GM12878 (cell line): ENCODE measurements around the gene ZDHHC11. TPM values are rescaled to one million over a fixed set of nuclear protein-coding genes. Genes with fewer than 3 reads are reported as not detected.

Experiments used
- ATAC-seq: fragments of 200-7000 bp; cut with Tn5 transposase; 3 replicates; pipeline ENCODE4 v1.9.1; 2020; ENCODE audit warnings: mild to moderate bottlenecking, moderate library complexity
- BruUV-seq: library from RNA; stranded (reverse); fragments of 400-500 nt; replicated peaks from 2 replicates; lab custom pipeline; 2021; lab: Mats Ljungman, UMichigan
- CTCF ChIA-PET: fragments of 300-600 bp; sonication (Branson Sonifier 250); formaldehyde crosslinking; extraction: SDS; loops from one replicate; lab custom pipeline; 2021; ENCODE audit warnings: inconsistent platforms; lab: Yijun Ruan, JAX
- POLR2A ChIA-PET: fragments of 350-600 bp; formaldehyde crosslinking; extraction: SDS; loops from one replicate; lab custom pipeline; 2021; ENCODE audit warnings: inconsistent platforms; lab: Charles Lee
- RAD21 ChIA-PET: fragments of 300-600 bp; sonication (Branson Sonifier 250); formaldehyde crosslinking; loops from one replicate; lab custom pipeline; 2023; ENCODE audit warnings: antibody characterized with exemption; ENCODE audit not compliant: unreplicated experiment; lab: Charles Lee
- SMC1A ChIA-PET: fragments of 300-600 bp; sonication (Branson Sonifier 250); formaldehyde crosslinking; loops from one replicate; lab custom pipeline; 2023; ENCODE audit not compliant: unreplicated experiment, uncharacterized antibody; lab: Charles Lee
- DNase-seq: peaks from one replicate; pipeline ENCODE4 v3.0.0-alpha.2; 2011; ENCODE audit warnings: low read depth, low spot score
- FAIRE-seq: peaks from 3 replicates; lab custom pipeline; 2011; peaks lifted over from hg19 to GRCh38; lab: Jason Lieb, UNC
- H2AFZ ChIP-seq: 2 replicates; pipeline ENCODE4 v1.6.0; 2011; ENCODE audit warnings: low read depth, low read length, control low read depth; ENCODE audit not compliant: control insufficient read depth
- H3K27ac ChIP-seq: 2 replicates; pipeline ENCODE4 v1.5.1; 2011; ENCODE audit warnings: control low read depth; ENCODE audit not compliant: control insufficient read depth, insufficient read depth
- H3K27me3 ChIP-seq, 2 experiments: replicated peaks in 1 of 2; 2 replicates each; pipeline versions ENCODE4 v1.6.0 to v1.6.1; 2011; ENCODE audit warnings: low read length in 1 of 2; ENCODE audit not compliant: control insufficient read depth in 2 of 2, insufficient read depth in 2 of 2
- H3K36me3 ChIP-seq, 2 experiments: 2 replicates each; pipeline ENCODE4 v1.5.1; 2011; ENCODE audit warnings: low read length in 1 of 2; ENCODE audit not compliant: control insufficient read depth in 2 of 2, insufficient read depth in 2 of 2
- H3K4me1 ChIP-seq: 2 replicates; pipeline ENCODE4 v1.6.1; 2011; ENCODE audit warnings: mild to moderate bottlenecking, low read length, moderate library complexity, mixed read lengths; ENCODE audit not compliant: control insufficient read depth, insufficient read depth
- H3K4me2 ChIP-seq: 2 replicates; pipeline ENCODE4 v1.6.0; 2011; ENCODE audit warnings: control low read depth; ENCODE audit not compliant: control insufficient read depth, insufficient read depth
- H3K4me3 ChIP-seq: fragments of 200-600 bp; sonication (generic); 2 replicates; pipeline ENCODE4 v1.5.1; 2016
- H3K79me2 ChIP-seq: 2 replicates; pipeline ENCODE4 v1.6.0; 2011; ENCODE audit warnings: low read length; ENCODE audit not compliant: control insufficient read depth, insufficient read depth
- H3K9ac ChIP-seq: 2 replicates; pipeline ENCODE4 v1.8.0; 2011; ENCODE audit warnings: low read length, control low read depth, mixed read lengths; ENCODE audit not compliant: control insufficient read depth, insufficient read depth
- H3K9me3 ChIP-seq: replicated peaks from 3 replicates; pipeline ENCODE4 v1.5.1; 2011; ENCODE audit warnings: mild to moderate bottlenecking, low read length; ENCODE audit not compliant: control insufficient read depth, insufficient read depth
- H4K20me1 ChIP-seq: 2 replicates; pipeline ENCODE4 v1.6.0; 2011; ENCODE audit not compliant: control insufficient read depth, insufficient read depth
- CHD2 ChIP-seq: IDR thresholded peaks from 2 replicates; pipeline ENCODE4 v1.6.1; 2011; ENCODE audit warnings: low read depth, low read length, improper control_type of control experiment, borderline replicate concordance
- E2F4 ChIP-seq: IDR thresholded peaks from 2 replicates; pipeline ENCODE4 v1.6.1; 2012; ENCODE audit warnings: low read depth, low read length, improper control_type of control experiment
- NRF1 ChIP-seq: conservative IDR thresholded peaks from 2 replicates; pipeline ENCODE4 v1.6.1; 2011; ENCODE audit warnings: mild to moderate bottlenecking, low read depth, low read length, improper control_type of control experiment
- POLR2A ChIP-seq: IDR thresholded peaks from 2 replicates; pipeline ENCODE4 v1.6.1; 2011; ENCODE audit warnings: low read depth, mild to moderate bottlenecking, low read length
- SMAD1 ChIP-seq: fragments of 450-650 bp; IDR thresholded peaks from 2 replicates; pipeline ENCODE4 v1.6.1; 2018; ENCODE audit warnings: mild to moderate bottlenecking, low read depth; ENCODE audit not compliant: partially characterized antibody
- ZNF622 ChIP-seq: fragments of 450-650 bp; IDR thresholded peaks from 2 replicates; pipeline ENCODE4 v1.6.1; 2017; ENCODE audit warnings: mild to moderate bottlenecking, inconsistent platforms
- ZZZ3 ChIP-seq: IDR thresholded peaks from 2 replicates; pipeline ENCODE4 v1.6.1; 2011; ENCODE audit warnings: low read depth; ENCODE audit not compliant: control insufficient read depth, insufficient read length
- WGBS: methylation state at CpG from one replicate; pipeline ENCODE4 v1.1.6; 2016; ENCODE audit warnings: low lambda C conversion rate; ENCODE audit not compliant: insufficient replicate concordance, insufficient coverage; ENCODE audit errors: missing lambda C conversion rate; 5-methylcytosine and 5-hydroxymethylcytosine counted together
- in situ Hi-C: fragments of 300-500 bp; cut with MboI; formaldehyde crosslinking; loops from 9 replicates; pipeline ENCODE4 v1.14.3; 2018; ENCODE audit warnings: mixed read lengths
- intact Hi-C: fragments of 100-400 bp; cut with micrococcal nuclease; formaldehyde crosslinking; loops from one replicate; pipeline ENCODE4 v1.14.2; 2022; ENCODE audit not compliant: unreplicated experiment
- polyA plus RNA-seq, 11 experiments: library from polyadenylated mRNA; depleted of rRNA in 4 of 11; unstranded in 6 of 11; stranded (reverse) in 5 of 11; fragments of >200 nt; fragmentation: Nextera tagmentation in 4 of 11; fragmentation: Illumina TruSeq in 1 of 11; extraction: Ambion mirVana in 4 of 11; extraction: Trizol in 1 of 11; gene quantifications; 1 replicate in 1 of 11; 2 replicates in 10 of 11; pipeline versions ENCODE4 v1.2.1 to v1.2.3, GENCODE V29; 2011 to 2016; ENCODE audit warnings: inconsistent platforms in 2 of 11, missing spikeins in 2 of 11, low read depth in 1 of 11
- total RNA-seq, 4 experiments: library from RNA; depleted of rRNA in 3 of 4; stranded (reverse); fragments of >200 nt in 3 of 4; fragmentation: Illumina TruSeq in 1 of 4; extraction: Trizol in 1 of 4; gene quantifications; 2 replicates each; pipeline versions ENCODE4 v1.2.1 to v1.2.3, GENCODE V29; 2013 to 2021
- TF ChIP-seq, protein P1 (sequence below): fragments of 450-650 bp; IDR thresholded peaks from 2 replicates; pipeline ENCODE4 v1.6.1; 2018; ENCODE audit warnings: mild to moderate bottlenecking, low read depth, moderate library complexity; ENCODE audit not compliant: partially characterized antibody
- TF ChIP-seq, protein P2 (sequence below): fragments of 450-650 bp; IDR thresholded peaks from 2 replicates; pipeline ENCODE4 v1.6.1; 2016; ENCODE audit warnings: mild to moderate bottlenecking, moderate library complexity, borderline replicate concordance

The ZDHHC11 gene
- total and polyA plus RNA-seq, 10 of the 15 experiments (the other 5 are each of a cell fraction or from before 2014, with no cell fraction given), result 0.04 to 1.4 (median 0.30) TPM

DNA sequence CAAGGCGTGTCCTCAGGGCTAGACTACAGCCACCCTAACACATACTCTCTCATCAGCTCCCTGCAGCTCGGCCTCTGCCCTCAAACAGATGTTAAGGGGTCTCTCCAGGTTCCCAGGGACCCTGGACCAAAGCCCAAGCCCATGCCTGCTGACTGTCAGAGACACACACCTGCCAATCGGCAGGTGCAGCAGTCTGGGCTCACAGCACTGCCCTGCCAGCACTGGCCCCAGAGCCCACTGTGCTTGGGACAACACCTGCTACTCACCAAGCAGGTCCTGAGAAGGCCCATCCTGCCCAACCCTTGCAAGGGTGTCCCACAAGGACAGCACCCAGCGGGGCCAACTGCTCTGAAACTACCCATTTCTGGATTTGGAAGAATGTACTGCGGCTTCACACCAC, 20.2 kb upstream of the ZDHHC11 start:
- BruUV-seq, result no TSS peak
- H3K27me3 ChIP-seq, result no peaks in the 10 kb centered on the region
- FAIRE-seq, result no peak
- DNase-seq, result no peak
- intact Hi-C loops, result no loop called here
- H3K4me2 ChIP-seq, result no peak overlapping the region
- no peak overlapping the region for H3K27ac ChIP-seq
- peaks cover 29 to 39% of the 10 kb centered on the region in 2 experiments for H3K36me3 ChIP-seq
- no peak overlapping the region for H3K4me3 ChIP-seq
- no peak for ATAC-seq
- 0 out of 2 replicates have a peak, but pooled peaks cover 3% of the 10 kb centered on the region for H4K20me1 ChIP-seq
- H3K9me3 ChIP-seq, result no peaks in the 10 kb centered on the region
- no peak overlapping the region for H3K9ac ChIP-seq
- no peaks in the 10 kb centered on the region for H3K4me1 ChIP-seq
- WGBS, result 97% methylated on average over 5 of the region's 5 CpGs
- CTCF ChIA-PET, result no interaction called here
- SMC1A ChIA-PET, result no interaction called here
- in situ Hi-C loops, result no loop called here
- no peak for TF ChIP-seq ZNF622
- no peak for TF ChIP-seq SMAD1
- TF ChIP-seq, protein P1, sequence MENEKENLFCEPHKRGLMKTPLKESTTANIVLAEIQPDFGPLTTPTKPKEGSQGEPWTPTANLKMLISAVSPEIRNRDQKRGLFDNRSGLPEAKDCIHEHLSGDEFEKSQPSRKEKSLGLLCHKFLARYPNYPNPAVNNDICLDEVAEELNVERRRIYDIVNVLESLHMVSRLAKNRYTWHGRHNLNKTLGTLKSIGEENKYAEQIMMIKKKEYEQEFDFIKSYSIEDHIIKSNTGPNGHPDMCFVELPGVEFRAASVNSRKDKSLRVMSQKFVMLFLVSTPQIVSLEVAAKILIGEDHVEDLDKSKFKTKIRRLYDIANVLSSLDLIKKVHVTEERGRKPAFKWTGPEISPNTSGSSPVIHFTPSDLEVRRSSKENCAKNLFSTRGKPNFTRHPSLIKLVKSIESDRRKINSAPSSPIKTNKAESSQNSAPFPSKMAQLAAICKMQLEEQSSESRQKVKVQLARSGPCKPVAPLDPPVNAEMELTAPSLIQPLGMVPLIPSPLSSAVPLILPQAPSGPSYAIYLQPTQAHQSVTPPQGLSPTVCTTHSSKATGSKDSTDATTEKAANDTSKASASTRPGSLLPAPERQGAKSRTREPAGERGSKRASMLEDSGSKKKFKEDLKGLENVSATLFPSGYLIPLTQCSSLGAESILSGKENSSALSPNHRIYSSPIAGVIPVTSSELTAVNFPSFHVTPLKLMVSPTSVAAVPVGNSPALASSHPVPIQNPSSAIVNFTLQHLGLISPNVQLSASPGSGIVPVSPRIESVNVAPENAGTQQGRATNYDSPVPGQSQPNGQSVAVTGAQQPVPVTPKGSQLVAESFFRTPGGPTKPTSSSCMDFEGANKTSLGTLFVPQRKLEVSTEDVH, result no peak
- TF ChIP-seq, protein P2, sequence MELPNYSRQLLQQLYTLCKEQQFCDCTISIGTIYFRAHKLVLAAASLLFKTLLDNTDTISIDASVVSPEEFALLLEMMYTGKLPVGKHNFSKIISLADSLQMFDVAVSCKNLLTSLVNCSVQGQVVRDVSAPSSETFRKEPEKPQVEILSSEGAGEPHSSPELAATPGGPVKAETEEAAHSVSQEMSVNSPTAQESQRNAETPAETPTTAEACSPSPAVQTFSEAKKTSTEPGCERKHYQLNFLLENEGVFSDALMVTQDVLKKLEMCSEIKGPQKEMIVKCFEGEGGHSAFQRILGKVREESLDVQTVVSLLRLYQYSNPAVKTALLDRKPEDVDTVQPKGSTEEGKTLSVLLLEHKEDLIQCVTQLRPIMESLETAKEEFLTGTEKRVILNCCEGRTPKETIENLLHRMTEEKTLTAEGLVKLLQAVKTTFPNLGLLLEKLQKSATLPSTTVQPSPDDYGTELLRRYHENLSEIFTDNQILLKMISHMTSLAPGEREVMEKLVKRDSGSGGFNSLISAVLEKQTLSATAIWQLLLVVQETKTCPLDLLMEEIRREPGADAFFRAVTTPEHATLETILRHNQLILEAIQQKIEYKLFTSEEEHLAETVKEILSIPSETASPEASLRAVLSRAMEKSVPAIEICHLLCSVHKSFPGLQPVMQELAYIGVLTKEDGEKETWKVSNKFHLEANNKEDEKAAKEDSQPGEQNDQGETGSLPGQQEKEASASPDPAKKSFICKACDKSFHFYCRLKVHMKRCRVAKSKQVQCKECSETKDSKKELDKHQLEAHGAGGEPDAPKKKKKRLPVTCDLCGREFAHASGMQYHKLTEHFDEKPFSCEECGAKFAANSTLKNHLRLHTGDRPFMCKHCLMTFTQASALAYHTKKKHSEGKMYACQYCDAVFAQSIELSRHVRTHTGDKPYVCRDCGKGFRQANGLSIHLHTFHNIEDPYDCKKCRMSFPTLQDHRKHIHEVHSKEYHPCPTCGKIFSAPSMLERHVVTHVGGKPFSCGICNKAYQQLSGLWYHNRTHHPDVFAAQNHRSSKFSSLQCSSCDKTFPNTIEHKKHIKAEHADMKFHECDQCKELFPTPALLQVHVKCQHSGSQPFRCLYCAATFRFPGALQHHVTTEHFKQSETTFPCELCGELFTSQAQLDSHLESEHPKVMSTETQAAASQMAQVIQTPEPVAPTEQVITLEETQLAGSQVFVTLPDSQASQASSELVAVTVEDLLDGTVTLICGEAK, result no peak
- no peak for TF ChIP-seq ZZZ3
- no peak for TF ChIP-seq CHD2
- no peak for TF ChIP-seq NRF1
- no peak; the same call in 1 of the 2 replicates for TF ChIP-seq POLR2A
- no peak for TF ChIP-seq E2F4
- RAD21 ChIA-PET, result no interaction called here
- POLR2A ChIA-PET, result no interaction called here
- H3K79me2 ChIP-seq, result no peaks in the 10 kb centered on the region
- H2AFZ ChIP-seq, result no peak overlapping the region
